SK-N-SH (cell line): Measurements from ENCODE around the gene BRINP2. TPM values are rescaled to one million over a fixed set of nuclear protein-coding genes. Genes with fewer than 3 reads are reported as not detected.
A peak's percentile ranks its signal among the peaks of the same experiment; 100 is the strongest.

ENCODE experiments used
- CTCF ChIA-PET: fragments of 300-600, 350-600 bp; formaldehyde crosslinking; extraction: SDS; loops from one replicate; lab custom pipeline; 2021; lab: Yijun Ruan, JAX
- POLR2A ChIA-PET: fragments of 350-600 bp; sonication (Branson Sonifier 250); formaldehyde crosslinking; extraction: SDS; loops from one replicate; lab custom pipeline; 2020; ENCODE audit warnings: antibody characterized with exemption, inconsistent platforms; lab: Yijun Ruan, JAX
- DNase-seq: peaks from one replicate; pipeline ENCODE4 v3.0.0; 2012
- H2AFZ ChIP-seq: fragments of 200-600 bp; sonication (generic); 2 replicates; pipeline ENCODE4 v1.8.1; 2016; ENCODE audit warnings: antibody characterized with exemption, mild to moderate bottlenecking, low read depth
- H3F3A ChIP-seq: fragments of 200-600 bp; sonication (generic); replicated peaks from 2 replicates; pipeline ENCODE3; 2016; ENCODE audit warnings: antibody characterized with exemption, mild to moderate bottlenecking; ENCODE audit not compliant: insufficient read depth
- H3K27ac ChIP-seq, 2 experiments: fragments of 200-500 bp in 1 of 2; fragments of 200-600 bp in 1 of 2; sonication (Bioruptor generic) in 1 of 2; sonication (generic), shearing (Covaris generic) in 1 of 2; 2 replicates each; pipeline versions ENCODE4 v1.5.1 to v1.6.1; 2014 to 2016; ENCODE audit warnings: low read depth in 2 of 2, inconsistent platforms in 1 of 2, low read length in 1 of 2, mild to moderate bottlenecking in 1 of 2, mixed read lengths in 1 of 2
- H3K27me3 ChIP-seq: fragments of 200-600 bp; sonication (generic), shearing (Covaris generic); 2 replicates; pipeline ENCODE4 v1.6.1; 2016; ENCODE audit warnings: mixed run types; ENCODE audit not compliant: insufficient read depth
- H3K36me3 ChIP-seq, 2 experiments: fragments of 200-500 bp in 1 of 2; fragments of 200-600 bp in 1 of 2; sonication (Bioruptor generic) in 1 of 2; sonication (generic) in 1 of 2; replicated peaks in 1 of 2; 2 replicates each; pipeline versions ENCODE3 to v1.5.1; 2014 to 2016; ENCODE audit warnings: low read length in 1 of 2, mild to moderate bottlenecking in 1 of 2; ENCODE audit not compliant: insufficient read depth in 2 of 2, control insufficient read depth in 1 of 2
- H3K4me1 ChIP-seq, 2 experiments: fragments of 200-500 bp in 1 of 2; fragments of 200-600 bp in 1 of 2; sonication (Bioruptor generic) in 1 of 2; sonication (generic), shearing (Covaris generic) in 1 of 2; 2 replicates each; pipeline versions ENCODE4 v1.5.1 to v1.6.1; 2014 to 2016; ENCODE audit warnings: low read depth in 1 of 2, low read length in 1 of 2, mixed run types in 1 of 2; ENCODE audit not compliant: insufficient read depth in 2 of 2, control insufficient read depth in 1 of 2
- H3K4me2 ChIP-seq: fragments of 200-600 bp; sonication (generic), shearing (Covaris generic); 2 replicates; pipeline ENCODE4 v1.6.1; 2017; ENCODE audit warnings: mixed run types
- H3K4me3 ChIP-seq, 2 experiments: fragments of 200-500 bp in 1 of 2; fragments of 200-600 bp in 1 of 2; sonication (Bioruptor generic) in 1 of 2; sonication (generic), shearing (Covaris generic) in 1 of 2; 2 replicates each; pipeline versions ENCODE4 v1.5.1 to v1.8.1; 2014 to 2016; ENCODE audit warnings: low read depth in 2 of 2, inconsistent platforms in 1 of 2, low read length in 1 of 2, mild to moderate bottlenecking in 1 of 2, mixed read lengths in 1 of 2, moderate library complexity in 1 of 2
- H3K79me2 ChIP-seq: fragments of 200-600 bp; sonication (generic); 2 replicates; pipeline ENCODE4 v1.8.1; 2017; ENCODE audit warnings: mild to moderate bottlenecking; ENCODE audit not compliant: insufficient read depth
- H3K9ac ChIP-seq: fragments of 200-600 bp; sonication (generic); 2 replicates; pipeline ENCODE4 v1.6.1; 2017; ENCODE audit warnings: mixed run types
- H3K9me2 ChIP-seq: fragments of 200-600 bp; sonication (generic); 2 replicates; pipeline ENCODE4 v1.6.1; 2017; ENCODE audit warnings: mixed run types
- H3K9me3 ChIP-seq: fragments of 200-600 bp; sonication (generic); 2 replicates; pipeline ENCODE4 v1.6.1; 2017; ENCODE audit warnings: mixed run types, mild to moderate bottlenecking, moderate library complexity
- H4K20me1 ChIP-seq: fragments of 200-600 bp; sonication (generic); 2 replicates; pipeline ENCODE4 v1.6.1; 2017; ENCODE audit warnings: mild to moderate bottlenecking, mixed run types; ENCODE audit not compliant: insufficient read depth
- ELF1 ChIP-seq: IDR thresholded peaks from 2 replicates; pipeline ENCODE4 v1.4.0; 2012
- FOXM1 ChIP-seq: IDR thresholded peaks from 2 replicates; pipeline ENCODE4 v1.4.0; 2012; ENCODE audit warnings: low read depth, mild to moderate bottlenecking
- JUND ChIP-seq: IDR thresholded peaks from 2 replicates; pipeline ENCODE4 v1.4.0; 2012
- MEF2A ChIP-seq: IDR thresholded peaks from 2 replicates; pipeline ENCODE4 v1.4.0; 2012; ENCODE audit warnings: low read depth, borderline replicate concordance
- RCOR1 ChIP-seq: fragments of 150-350 bp; IDR thresholded peaks from 2 replicates; pipeline ENCODE4 v1.6.1; 2017; ENCODE audit warnings: antibody characterized with exemption, low read length
- REST ChIP-seq: IDR thresholded peaks from 2 replicates; pipeline ENCODE4 v1.6.1; 2012; ENCODE audit warnings: mild to moderate bottlenecking, low read depth, low read length, moderate library complexity
- SMC3 ChIP-seq: IDR thresholded peaks from 2 replicates; pipeline ENCODE4 v1.6.1; 2012; ENCODE audit warnings: low read depth, low read length, improper control_type of control experiment
- YY1 ChIP-seq: IDR thresholded peaks from 2 replicates; pipeline ENCODE4 v1.4.0; 2012; ENCODE audit warnings: low read depth, mild to moderate bottlenecking
- ZBTB33 ChIP-seq: IDR thresholded peaks from 2 replicates; pipeline ENCODE4 v1.4.0; 2012; ENCODE audit warnings: low read depth, borderline replicate concordance
- WGBS: methylation state at CpG from one replicate; pipeline ENCODE4 v1.1.6; 2017; ENCODE audit warnings: low lambda C conversion rate; 5-methylcytosine and 5-hydroxymethylcytosine counted together
- polyA plus RNA-seq, 3 experiments: library from polyadenylated mRNA; depleted of rRNA; stranded (reverse); fragments of >200 nt; gene quantifications; 2 replicates each; pipeline ENCODE4 v1.2.3, GENCODE V29; 2012
- TF ChIP-seq, protein P1 (sequence below): IDR thresholded peaks from 2 replicates; pipeline ENCODE4 v1.4.0; 2012; ENCODE audit warnings: low read depth, borderline replicate concordance
- TF ChIP-seq, protein P2 (sequence below): IDR thresholded peaks from 2 replicates; pipeline ENCODE4; 2012

Gene BRINP2
- polyA plus RNA-seq, 1 of the 3 experiments (the other 2 are of a cell fraction): 0.12 TPM

- POLR2A ChIA-PET: interaction anchor here (0.6 kb wide), 1 partner anchor 59 kb away, joined by 3 read pairs; no protein-coding TSS in a partner anchor
- Histone ChIP-seq H3K36me3 (no peaks in the 10 kb centered on the region), H3K79me2 (no peaks in the 10 kb centered on the region), H3F3A (no peaks in the 10 kb centered on the region), H2AFZ (no peak overlapping the region), H3K4me3 (no peak overlapping the region), H3K9ac (no peak overlapping the region), H3K4me2 (no peak overlapping the region), H4K20me1 (no peaks in the 10 kb centered on the region), H3K9me2 (no peaks in the 10 kb centered on the region)
- no peak for DNase-seq
- TF ChIP-seq, protein P1, sequence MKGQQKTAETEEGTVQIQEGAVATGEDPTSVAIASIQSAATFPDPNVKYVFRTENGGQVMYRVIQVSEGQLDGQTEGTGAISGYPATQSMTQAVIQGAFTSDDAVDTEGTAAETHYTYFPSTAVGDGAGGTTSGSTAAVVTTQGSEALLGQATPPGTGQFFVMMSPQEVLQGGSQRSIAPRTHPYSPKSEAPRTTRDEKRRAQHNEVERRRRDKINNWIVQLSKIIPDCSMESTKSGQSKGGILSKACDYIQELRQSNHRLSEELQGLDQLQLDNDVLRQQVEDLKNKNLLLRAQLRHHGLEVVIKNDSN: no peak
- TF ChIP-seq RCOR1: no peak
- no peak for TF ChIP-seq JUND
- TF ChIP-seq REST: no peak
- TF ChIP-seq ELF1: no peak
- TF ChIP-seq YY1: no peak
- TF ChIP-seq ZBTB33: no peak
- TF ChIP-seq MEF2A: no peak
- no peak for TF ChIP-seq FOXM1
- TF ChIP-seq, protein P2, sequence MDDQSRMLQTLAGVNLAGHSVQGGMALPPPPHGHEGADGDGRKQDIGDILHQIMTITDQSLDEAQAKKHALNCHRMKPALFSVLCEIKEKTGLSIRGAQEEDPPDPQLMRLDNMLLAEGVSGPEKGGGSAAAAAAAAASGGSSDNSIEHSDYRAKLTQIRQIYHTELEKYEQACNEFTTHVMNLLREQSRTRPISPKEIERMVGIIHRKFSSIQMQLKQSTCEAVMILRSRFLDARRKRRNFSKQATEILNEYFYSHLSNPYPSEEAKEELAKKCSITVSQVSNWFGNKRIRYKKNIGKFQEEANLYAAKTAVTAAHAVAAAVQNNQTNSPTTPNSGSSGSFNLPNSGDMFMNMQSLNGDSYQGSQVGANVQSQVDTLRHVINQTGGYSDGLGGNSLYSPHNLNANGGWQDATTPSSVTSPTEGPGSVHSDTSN: no peak
- no peak for TF ChIP-seq SMC3
- TF ChIP-seq, all 33 proteins: peak for 0
- H3K27ac ChIP-seq: peak overlapping the region in 1 of 2 experiments; percentile 69; a peak in 2 of 4 replicates
- CTCF ChIA-PET: interaction anchor here (1.0 to 2.4 kb wide), 4 partner anchors 9 to 479 kb away, joined by 3 to 9 read pairs (median 4); no protein-coding TSS in a partner anchor
- 0% methylated on average over 1 of the region's 1 CpG for WGBS
- no peaks in the 10 kb centered on the region for H3K27me3 ChIP-seq
- no peaks in the 10 kb centered on the region for H3K9me3 ChIP-seq
- H3K4me1 ChIP-seq: peaks cover 0 to 30% of the 10 kb centered on the region in 2 experiments; a peak in 2 of 4 replicates
Observed at GRCh38 chr1:177301425-177302124, 130.8 kb downstream of the BRINP2 start.
